ENCODE data around the gene TEX13A. TPM values are rescaled to one million over a fixed set of nuclear protein-coding genes. Genes with fewer than 3 reads are reported as not detected.
A peak's percentile ranks its signal among the peaks of the same experiment; 100 is the strongest.

Gene TEX13A
- total RNA-seq, 4 donors from 2014 or later: not detected

GRCh38 chrX:105211066-105211575 lies 9.4 kb downstream of the TEX13A start:
- H3K36me3 ChIP-seq: no peaks in the 10 kb centered on the region
- WGBS, 2 donors: 90 to 94% methylated on average over 2 to 3 of the region's 3 CpGs
- intact Hi-C loops (cut with DNase I): no loop called here
- H3K27me3 ChIP-seq: no peaks in the 10 kb centered on the region
- H3K27ac ChIP-seq: no peak overlapping the region
- no peak for TF ChIP-seq POLR2A (IDR thresholded peaks at IDR 0.05)
- TF ChIP-seq CTCF (IDR thresholded peaks at IDR 0.05): no peak
- H3K9me3 ChIP-seq: no peaks in the 10 kb centered on the region
- H3K4me1 ChIP-seq: no peaks in the 10 kb centered on the region
- no peak overlapping the region for H3K4me3 ChIP-seq (replicated peaks in 1 of 3)
- no peak for DNase-seq

- Histone ChIP-seq H3K4me1 (no peaks in the 10 kb centered on the region), H3K27ac (no peak overlapping the region), H3K9me3 (no peaks in the 10 kb centered on the region), H3K4me3 (replicated peaks in 1 of 3) (no peak overlapping the region), H3K27me3 (no peaks in the 10 kb centered on the region), H3K36me3 (no peaks in the 10 kb centered on the region)
- 85 to 95% methylated on average over 2 of the region's 2 CpGs for WGBS, 2 donors
- TF ChIP-seq POLR2A (IDR thresholded peaks at IDR 0.05) (no peak), CTCF (IDR thresholded peaks at IDR 0.05) (no peak)
- intact Hi-C loops (cut with DNase I): no loop called here
- DNase-seq: no peak
Observed at GRCh38 chrX:105210258-105210657, 10.2 kb downstream of the TEX13A start.

- no peak overlapping the region for H3K27ac ChIP-seq
- H3K4me3 ChIP-seq (replicated peaks in 1 of 3): no peak overlapping the region
- no peaks in the 10 kb centered on the region for H3K4me1 ChIP-seq
- intact Hi-C loops (cut with DNase I): no loop called here
- TF ChIP-seq CTCF (IDR thresholded peaks at IDR 0.05) (no peak), POLR2A (IDR thresholded peaks at IDR 0.05) (no peak)
- no peaks in the 10 kb centered on the region for H3K27me3 ChIP-seq
- no peak for DNase-seq
- H3K36me3 ChIP-seq: no peaks in the 10 kb centered on the region
- H3K9me3 ChIP-seq: no peaks in the 10 kb centered on the region
Observed at GRCh38 chrX:105209406-105209805, 11.1 kb downstream of the TEX13A start.

- no peaks in the 10 kb centered on the region for H3K27me3 ChIP-seq
- intact Hi-C loops (cut with DNase I): no loop called here
Observed at GRCh38 chrX:105191878-105192277, 28.6 kb downstream of the TEX13A start.

More at GRCh38 chrX:105191878-105192277, 28.6 kb downstream of the TEX13A start:
- Histone ChIP-seq H3K4me1 (no peaks in the 10 kb centered on the region), H3K36me3 (no peaks in the 10 kb centered on the region), H3K9me3 (no peaks in the 10 kb centered on the region), H3K4me3 (replicated peaks in 1 of 3) (no peak overlapping the region), H3K27ac (no peak overlapping the region)
- WGBS, 2 donors: 33 to 37% methylated on average over 2 of the region's 2 CpGs
- TF ChIP-seq POLR2A (IDR thresholded peaks at IDR 0.05) (no peak), CTCF (IDR thresholded peaks at IDR 0.05) (peak in 1 of 6 experiments; percentile 9)
- DNase-seq: no peak
